NCI-H2171 (cell line): ENCODE measurements around the gene KCNQ5.
"Not testable (repeated sequence)": the region's sequence is repeated elsewhere in the genome, so short reads cannot be mapped to it uniquely, and the experiment has no call there.

Experiments used
- DNase-seq: peaks from one replicate; lab custom pipeline; 2025; lab: John Stamatoyannopoulos, UW

The KCNQ5 gene

DNA sequence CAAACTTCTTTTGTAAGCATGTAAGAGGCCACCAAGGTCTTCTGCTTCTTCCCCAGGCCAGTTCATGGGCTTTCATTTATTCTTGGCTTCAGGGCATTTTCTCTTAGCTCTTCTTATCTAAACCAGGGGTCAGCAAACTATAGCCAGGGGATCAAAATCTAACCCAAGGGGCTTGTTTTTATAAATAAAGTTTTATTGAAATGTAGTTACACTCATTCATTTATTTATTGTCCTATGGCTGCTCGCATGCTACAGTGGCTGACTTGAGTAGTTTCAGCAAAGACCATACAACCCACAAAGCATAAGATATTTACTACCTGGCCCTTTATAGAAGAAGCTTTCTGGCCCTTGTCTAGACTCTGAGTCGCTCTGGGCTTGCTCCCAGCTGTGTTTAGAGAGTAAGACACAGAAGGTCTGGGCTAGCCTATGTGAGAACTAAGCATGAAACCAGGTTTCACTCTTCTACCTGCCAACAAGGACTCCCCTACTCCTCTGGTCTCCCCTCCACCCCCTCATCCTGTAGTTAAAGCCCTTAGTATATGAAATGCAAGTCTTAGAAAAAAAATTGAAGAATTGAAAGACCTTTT, 560.2 kb downstream of the KCNQ5 start:
- DNase-seq: no peak

DNA sequence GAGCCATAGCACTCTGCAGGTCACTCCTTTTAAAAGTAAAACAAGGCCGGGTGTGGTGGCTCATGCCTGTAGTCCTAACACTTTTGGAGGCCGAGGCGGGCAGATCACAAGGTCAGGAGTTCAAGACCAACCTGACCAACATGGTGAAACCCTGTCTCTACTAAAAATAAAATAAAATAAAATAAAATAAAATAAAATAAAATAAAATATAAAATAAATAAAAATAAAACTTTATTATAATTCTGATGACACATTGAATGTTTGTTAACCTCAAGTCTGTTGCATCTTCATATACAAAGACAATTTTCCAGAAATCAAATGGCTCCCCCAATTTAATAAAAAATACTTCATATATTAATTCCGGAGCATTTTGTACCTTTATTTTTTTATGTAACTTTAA, 571.4 kb downstream of the KCNQ5 start:
- not testable (repeated sequence) for DNase-seq

DNA sequence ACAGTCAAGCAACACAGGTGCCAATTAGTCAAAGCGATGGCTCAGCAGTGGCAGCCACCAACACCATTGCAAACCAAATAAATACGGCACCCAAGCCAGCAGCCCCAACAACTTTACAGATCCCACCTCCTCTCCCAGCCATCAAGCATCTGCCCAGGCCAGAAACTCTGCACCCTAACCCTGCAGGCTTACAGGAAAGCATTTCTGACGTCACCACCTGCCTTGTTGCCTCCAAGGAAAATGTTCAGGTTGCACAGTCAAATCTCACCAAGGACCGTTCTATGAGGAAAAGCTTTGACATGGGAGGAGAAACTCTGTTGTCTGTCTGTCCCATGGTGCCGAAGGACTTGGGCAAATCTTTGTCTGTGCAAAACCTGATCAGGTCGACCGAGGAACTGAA, 572.9 kb downstream of the KCNQ5 start:
- no peak for DNase-seq

DNA sequence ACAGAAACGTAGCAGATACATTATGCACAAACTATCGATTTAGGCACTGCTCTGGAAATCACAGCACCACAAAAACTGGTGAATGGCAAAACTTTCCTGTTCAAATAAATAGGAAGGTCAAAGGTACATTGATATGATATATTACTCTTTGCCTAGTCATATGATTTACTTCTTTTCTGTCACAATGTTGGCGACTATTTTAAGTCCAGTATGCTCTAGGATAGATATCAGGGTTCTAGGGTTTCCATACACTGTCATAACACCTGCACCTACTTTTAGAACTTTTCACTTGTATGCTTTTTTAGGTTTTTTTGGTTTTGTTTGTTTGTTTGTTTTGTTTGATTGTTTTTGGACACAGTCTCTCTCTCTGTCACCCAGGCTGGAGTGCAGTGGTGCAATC, 578.4 kb downstream of the KCNQ5 start:
- no peak for DNase-seq

DNA sequence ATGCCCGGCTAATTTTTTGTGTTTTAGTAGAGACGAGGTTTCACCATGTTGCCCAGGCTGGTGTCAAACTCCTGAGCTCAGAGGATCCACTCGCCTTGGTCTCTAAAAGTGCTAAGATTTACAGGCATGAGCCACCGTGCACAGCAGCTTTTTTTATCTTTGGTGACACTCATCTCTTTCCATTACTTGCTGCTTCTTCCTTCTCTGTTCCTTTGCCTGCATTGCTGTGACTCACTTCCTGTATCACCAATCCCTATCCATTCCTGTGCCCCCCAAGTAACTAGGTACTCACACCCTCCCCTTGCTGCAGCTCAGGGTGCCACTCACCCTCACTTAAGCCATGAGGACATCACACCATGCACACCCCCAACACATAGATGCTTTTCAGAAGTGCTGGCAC, 578.9 kb downstream of the KCNQ5 start:
- no peak for DNase-seq

DNA sequence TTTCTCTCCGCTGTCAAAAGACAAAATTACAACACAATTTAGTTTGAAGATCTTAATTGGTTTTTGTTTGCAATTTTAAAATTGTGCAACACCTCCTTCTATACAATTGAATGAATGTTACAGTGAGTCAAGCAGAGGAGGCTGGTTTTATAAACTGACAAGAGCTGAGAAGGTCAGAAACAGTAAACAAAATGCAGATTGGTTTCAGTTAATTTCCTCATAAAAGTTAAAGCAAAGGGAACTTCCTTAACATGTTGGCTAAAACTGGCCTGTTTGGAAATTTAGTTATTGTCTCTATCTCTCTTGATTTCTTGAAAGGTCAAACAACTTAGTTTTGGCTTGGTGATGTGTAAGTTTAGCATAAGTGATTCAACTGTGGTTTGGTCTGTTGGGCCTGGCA, 581.2 kb downstream of the KCNQ5 start:
- DNase-seq: no peak

DNA sequence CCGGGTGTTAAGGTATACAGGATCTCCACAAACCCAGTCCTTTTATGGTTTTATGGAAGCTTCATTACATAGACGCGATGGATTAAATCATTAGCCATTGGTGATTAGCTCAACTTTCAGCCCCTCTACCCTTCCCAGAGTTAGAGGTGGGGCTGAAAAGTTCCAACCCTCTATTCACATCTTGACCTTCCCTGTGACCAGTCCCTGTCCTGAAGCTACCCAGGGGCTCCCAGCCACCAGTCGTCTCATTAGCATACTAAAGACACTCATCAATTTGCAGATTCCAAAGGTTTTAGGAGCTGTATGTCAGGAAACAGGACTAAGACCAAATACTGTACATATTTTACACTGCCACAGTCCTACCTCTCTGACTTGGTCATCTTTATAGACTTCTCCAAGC, 582.4 kb downstream of the KCNQ5 start:
- no peak for DNase-seq

DNA sequence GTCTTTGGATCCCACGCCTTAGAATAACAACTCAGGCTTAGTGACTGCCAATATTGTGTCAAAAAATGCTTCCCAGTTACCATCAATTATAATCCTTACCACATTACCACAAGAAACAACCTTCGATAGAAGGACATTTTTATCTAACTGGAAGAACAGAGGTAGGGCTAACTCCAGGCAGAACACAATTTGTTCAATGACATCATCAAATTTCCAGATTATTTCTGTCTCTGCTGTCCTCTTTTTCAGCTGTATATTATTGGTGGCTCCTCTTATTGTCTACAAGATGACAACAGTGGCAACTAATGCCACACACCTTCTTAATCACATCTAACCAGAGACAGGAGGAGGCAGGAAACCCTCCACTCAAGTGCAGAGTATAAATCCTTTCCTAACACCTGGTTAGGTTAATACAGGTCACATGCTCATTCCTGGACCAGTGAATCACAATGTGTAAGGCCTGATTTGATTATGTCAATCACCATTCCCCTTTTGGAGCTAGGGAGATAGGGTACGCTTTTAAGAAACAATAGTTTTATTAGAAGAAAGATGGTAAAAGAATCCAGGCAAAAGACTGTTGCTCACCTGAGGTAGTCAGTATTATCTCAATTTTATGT, 585.5 kb downstream of the KCNQ5 start:
- no peak for DNase-seq

DNA sequence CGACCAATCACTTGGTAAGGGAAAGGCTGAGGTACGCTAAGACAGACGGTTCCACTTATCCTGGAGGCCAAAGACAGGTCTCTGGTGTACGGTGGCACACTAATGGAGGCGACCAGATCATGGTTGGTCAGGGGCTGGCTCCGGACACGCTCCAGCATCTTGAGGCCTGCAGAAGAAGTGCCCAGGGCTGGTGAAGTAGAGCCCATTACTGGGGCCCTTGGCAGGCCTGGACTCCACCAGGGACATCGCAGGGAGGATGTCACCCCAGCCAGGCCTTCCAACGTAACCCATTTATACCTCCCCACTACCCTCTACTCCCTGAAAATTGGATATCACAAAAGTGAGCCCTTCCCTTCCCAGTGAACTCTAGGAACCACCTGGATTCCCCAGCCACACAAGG, 587.3 kb downstream of the KCNQ5 start:
- no peak for DNase-seq

DNA sequence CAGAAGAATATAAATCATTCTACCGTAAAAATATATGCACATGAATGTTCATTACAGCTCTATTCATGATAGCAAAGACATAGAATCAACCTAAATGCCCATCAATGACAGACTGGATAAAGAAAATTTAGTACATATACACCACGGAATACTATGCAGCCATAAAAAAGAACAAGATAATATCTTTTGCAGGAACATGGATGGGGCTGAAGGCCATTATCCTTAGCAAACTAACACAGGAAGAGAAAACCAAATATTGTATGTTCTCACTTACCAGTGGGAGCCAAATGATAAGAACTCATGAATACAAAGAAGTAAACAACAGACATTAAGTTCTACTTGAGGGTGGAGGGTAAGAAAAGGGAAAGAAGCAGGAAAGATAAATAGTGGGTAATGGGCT, 595.0 kb downstream of the KCNQ5 start:
- DNase-seq: no peak

DNA sequence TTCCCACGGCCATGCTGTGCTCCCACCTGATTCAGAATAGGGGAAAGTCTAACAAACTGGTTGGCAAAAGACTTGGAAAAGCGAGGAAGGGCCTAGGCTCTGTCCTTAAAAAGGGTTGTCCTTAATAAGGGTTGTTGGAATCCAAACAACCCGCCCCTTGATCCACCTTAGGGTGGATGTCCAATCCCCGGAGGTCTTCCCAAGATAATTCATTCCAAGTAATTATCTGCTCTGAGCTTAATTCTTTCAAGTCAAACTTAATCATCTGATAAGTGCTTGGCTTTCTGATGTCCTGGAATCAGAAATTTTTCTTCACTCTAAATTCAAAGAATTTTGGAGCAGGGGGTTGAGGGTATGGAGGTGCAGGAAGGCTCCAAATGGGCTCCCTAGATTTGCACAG, 603.5 kb downstream of the KCNQ5 start, which contains the start of gene KHDC1L:
Gene KHDC1L, minus strand, starts transcription at position 101 of the 400 bp plus-strand sequence. Its CDS starts 88 bp downstream, at position 13.
- DNase-seq: no peak

DNA sequence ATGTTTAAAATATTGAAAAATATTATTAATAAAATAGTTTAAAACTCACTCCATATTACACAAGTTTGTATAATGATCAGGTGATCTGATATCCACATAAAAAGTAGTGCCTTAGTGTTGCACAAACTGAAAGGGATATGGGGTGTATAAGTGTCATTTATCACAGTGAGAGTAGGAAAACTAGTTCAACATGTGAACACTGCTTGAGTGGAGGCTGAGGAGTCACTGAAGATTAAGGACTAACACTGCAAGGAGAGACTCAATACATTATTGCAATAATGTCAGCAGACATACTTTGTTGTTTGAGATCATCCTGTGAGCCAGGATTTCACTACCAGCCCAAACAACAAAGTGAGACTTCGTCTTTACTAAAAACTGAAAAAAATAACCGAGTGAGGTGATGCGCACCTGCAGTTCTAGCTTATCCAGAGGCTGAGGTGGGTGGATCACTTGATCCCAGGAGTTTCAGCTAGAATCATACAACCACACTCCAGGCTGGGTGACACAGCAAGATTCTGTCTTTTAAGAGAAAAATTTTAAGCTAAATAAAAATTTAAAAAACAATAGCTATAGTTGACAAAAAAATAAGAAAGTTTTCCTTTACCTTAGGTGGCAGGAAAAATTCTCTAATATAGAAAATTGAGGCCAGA, 605.9 kb downstream of the KCNQ5 start:
- no peak for DNase-seq

DNA sequence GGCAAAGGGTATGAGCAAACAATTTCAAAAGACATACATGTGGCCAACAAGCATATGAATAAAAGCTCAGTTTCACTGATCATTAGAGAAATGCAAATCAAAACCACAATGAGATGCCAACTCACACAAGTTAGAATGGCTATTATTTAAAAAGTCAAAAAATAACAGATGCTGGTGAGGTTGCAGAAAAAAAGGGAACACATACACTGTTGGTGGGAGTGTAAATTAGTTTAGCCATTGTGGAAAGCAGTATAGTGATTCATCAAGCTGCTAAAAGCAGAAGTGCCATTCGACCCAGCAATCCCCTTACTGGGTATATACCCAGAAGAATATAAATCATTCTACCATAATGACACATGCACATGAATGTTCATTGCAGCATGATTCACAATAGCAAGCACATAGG, 610.1 kb downstream of the KCNQ5 start:
- DNase-seq: no peak

DNA sequence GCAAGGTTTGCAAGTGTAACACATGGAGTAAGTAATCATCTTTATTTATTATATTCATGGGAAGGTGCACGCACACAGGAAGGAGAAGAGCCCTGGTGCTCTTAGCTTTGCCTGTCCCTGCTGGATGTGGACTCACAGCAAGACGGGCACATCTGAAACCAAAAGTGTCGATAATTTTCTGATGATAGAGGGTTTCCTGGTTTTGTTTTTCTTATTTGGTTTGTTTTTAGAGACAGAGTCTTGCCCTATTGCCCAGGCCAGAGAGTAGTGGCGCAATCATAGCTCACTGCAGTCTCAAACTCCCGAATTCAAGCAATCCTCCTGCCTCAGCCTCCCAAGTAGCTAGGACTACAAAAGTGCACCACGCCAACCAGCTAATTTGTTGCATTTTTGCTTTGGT, 611.2 kb downstream of the KCNQ5 start:
- DNase-seq: no peak

DNA sequence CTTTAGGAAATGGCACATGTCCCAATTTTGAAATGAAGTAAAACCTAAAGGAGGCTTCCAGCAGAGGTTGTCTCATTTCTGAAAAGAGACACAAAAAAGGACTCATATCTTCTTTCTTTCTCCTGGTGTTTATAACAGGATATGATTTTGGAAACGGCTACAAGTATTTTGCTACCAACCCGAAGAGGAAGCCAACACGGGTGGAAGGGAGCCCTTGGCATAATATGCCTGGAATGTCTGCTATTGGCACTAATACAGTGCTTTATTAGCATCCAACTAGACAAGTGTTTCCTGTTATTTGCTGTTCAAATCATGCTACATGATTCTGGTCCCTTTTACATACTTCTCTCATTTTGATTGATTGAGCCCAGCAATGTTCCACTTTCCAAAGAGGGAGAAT, 612.1 kb downstream of the KCNQ5 start:
- not testable (repeated sequence) for DNase-seq

DNA sequence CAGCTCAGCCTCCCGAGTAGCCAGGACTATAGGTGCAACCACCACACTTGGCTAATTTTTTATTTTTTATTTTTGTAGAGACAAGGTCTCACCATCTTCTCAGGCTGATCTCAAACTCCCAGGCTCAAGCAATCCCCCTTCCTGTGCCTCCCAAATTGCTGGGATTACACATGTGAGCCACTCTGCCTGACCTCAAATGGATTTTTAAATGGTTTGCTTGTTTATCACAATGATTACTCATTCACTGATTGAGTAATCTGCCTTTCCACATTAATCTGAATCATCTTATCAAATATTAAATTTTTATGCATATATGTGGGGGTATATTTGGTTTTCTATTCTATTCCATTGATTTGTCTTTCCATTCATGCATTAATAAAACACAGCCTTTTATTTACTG, 612.9 kb downstream of the KCNQ5 start:
- DNase-seq: no peak

DNA sequence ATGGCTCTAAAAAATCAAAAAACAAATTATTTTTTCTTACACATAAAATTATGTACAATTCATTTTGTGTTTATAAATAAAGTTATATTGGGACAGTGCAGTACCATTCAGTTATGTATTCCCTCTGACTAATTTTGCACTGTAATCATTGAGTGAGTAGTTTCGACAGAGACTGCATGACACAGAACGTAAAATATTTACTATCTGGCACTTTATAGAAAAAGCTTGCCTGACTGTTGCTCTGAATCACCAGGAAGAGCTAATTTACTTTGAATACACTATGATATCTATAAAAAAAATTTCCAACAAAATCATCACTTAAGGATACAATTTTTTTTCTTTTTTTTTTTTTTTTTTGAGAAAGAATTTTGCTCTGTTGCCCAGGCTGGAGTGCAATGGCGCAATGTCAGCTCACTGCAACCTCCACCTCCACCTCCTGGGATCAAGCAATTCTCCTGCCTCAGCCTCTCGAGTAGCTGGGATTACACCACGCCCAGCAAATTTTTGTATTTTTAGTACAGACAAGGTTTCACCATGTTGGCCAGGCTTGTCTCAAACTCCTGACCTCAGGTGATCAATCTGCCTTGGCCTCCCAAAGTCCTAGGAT, 614.4 kb downstream of the KCNQ5 start:
- no peak for DNase-seq

DNA sequence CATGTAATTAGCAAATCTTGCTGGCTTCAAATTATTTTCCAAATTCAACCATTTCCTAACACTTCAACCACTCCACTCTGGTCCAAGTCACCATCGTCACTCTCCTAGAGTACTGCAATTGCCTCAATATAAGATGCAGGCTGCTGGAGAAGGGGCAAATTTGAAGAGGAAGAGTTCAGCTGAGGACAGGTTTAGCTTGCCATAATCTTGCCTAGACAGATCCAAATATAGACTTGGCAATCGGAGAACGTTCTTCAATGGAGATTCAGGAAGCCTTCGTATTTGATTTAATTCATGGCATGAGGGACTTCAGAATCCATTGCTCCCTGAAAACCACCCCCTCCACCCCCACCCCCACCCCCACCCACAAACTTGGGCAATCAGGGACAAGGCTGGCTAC, 618.9 kb downstream of the KCNQ5 start:
- no peak for DNase-seq

DNA sequence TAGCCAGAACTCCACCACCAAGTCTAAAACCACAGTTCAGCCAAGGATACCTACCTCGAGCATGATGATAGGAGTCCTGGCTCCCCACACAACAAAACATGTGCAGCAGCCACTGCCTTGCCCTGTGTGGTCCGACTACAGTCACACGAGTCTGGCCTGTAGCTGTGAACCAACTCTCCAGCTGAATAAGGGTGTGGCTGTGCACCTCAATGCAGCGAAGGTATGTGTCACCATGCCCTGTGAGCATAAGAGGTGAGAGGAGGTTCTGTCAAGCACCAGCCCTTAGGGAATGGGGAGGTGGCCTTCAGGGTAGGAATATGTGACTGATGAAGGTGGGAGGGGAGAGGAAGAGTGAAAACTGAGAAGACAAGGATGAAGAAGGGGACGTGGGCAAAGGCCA, 620.1 kb downstream of the KCNQ5 start:
- no peak for DNase-seq
